PC-3 (cell line): ENCODE measurements around the gene EDDM3A.

Experiments used
- EZH2 ChIP-seq: fragments of 300-600 bp; sonication (generic); IDR thresholded peaks from one replicate; pipeline ENCODE4 v1.6.1; 2017; ENCODE audit warnings: antibody characterized with exemption, mild to moderate bottlenecking, low read length; ENCODE audit not compliant: unreplicated experiment
- EZH2phosphoT487 ChIP-seq: fragments of 300-600 bp; sonication (generic); IDR thresholded peaks from 2 replicates; pipeline ENCODE4 v1.6.1; 2018; ENCODE audit warnings: mild to moderate bottlenecking, antibody characterized with exemption, low read length, borderline replicate concordance
- TF ChIP-seq, protein P1 (sequence below): fragments of 300-600 bp; sonication (generic); conservative IDR thresholded peaks from 2 replicates; pipeline ENCODE4 v1.5.1; 2017; ENCODE audit warnings: antibody characterized with exemption, low read depth, mild to moderate bottlenecking, low read length

DNA sequence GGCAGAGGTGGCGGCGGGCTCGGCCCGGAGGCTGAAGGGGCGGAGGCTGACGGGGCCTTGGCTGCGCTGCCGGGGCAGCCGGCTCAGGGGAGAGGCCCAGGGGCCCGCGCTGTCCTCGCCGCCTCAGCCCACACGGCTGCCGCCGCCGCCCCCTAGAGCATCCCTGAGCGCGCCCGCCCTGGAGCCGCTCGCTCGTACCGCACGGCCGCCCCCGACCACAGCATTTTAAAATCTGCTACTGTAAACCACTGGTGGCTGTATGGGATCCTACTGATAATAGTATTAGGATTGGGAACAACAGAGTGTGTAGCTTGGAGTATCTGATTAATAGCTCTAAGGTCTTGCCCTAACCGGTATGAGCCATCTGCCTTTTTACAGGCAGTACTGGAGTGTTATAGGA lies 22.2 kb upstream of the EDDM3A start:
- TF ChIP-seq, protein P1, sequence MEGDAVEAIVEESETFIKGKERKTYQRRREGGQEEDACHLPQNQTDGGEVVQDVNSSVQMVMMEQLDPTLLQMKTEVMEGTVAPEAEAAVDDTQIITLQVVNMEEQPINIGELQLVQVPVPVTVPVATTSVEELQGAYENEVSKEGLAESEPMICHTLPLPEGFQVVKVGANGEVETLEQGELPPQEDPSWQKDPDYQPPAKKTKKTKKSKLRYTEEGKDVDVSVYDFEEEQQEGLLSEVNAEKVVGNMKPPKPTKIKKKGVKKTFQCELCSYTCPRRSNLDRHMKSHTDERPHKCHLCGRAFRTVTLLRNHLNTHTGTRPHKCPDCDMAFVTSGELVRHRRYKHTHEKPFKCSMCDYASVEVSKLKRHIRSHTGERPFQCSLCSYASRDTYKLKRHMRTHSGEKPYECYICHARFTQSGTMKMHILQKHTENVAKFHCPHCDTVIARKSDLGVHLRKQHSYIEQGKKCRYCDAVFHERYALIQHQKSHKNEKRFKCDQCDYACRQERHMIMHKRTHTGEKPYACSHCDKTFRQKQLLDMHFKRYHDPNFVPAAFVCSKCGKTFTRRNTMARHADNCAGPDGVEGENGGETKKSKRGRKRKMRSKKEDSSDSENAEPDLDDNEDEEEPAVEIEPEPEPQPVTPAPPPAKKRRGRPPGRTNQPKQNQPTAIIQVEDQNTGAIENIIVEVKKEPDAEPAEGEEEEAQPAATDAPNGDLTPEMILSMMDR = no peak
- no peak for TF ChIP-seq EZH2
- no peak for TF ChIP-seq EZH2phosphoT487
